HepG2 (cell line): Measurements from ENCODE around the gene CUL9. TPM values are rescaled to one million over a fixed set of nuclear protein-coding genes. Genes with fewer than 3 reads are reported as not detected.

ENCODE experiments used
- CTCF ChIP-seq: sonication (generic); formaldehyde crosslinking; IDR thresholded peaks from 2 replicates; pipeline ENCODE4 v1.5.0; 2020; ENCODE audit warnings: mild to moderate bottlenecking, missing genetic modification reagents, moderate library complexity
- DMAP1 ChIP-seq: IDR thresholded peaks from 2 replicates; pipeline ENCODE4 v1.6.1; 2016
- FOXC1 ChIP-seq: sonication (generic); formaldehyde crosslinking; IDR thresholded peaks from 2 replicates; pipeline ENCODE4 v1.8.0; 2022; ENCODE audit warnings: mild to moderate bottlenecking, missing genetic modification reagents, borderline replicate concordance
- FOXK1 ChIP-seq: sonication (generic); formaldehyde crosslinking; IDR thresholded peaks from 2 replicates; pipeline ENCODE4 v1.4.0; 2020; ENCODE audit warnings: low read depth, missing genetic modification reagents, borderline replicate concordance
- GRHL1 ChIP-seq: sonication (generic); formaldehyde crosslinking; conservative IDR thresholded peaks from 2 replicates; pipeline ENCODE4 v1.8.0; 2022; ENCODE audit warnings: missing genetic modification reagents
- GZF1 ChIP-seq: sonication (generic); formaldehyde crosslinking; IDR thresholded peaks from 2 replicates; pipeline ENCODE4 v1.5.1; 2020; ENCODE audit warnings: mild to moderate bottlenecking, missing genetic modification reagents
- KMT2A ChIP-seq: sonication (generic); formaldehyde crosslinking; IDR thresholded peaks from 2 replicates; pipeline ENCODE4 v1.4.0; 2020; ENCODE audit warnings: missing genetic modification reagents
- MIXL1 ChIP-seq: IDR thresholded peaks from 2 replicates; pipeline ENCODE4 v1.6.1; 2016
- MXD3 ChIP-seq: IDR thresholded peaks from 2 replicates; pipeline ENCODE4 v1.6.1; 2016; ENCODE audit warnings: mild to moderate bottlenecking, missing biosample characterization, missing genetic modification reagents
- NRL ChIP-seq: sonication (generic); formaldehyde crosslinking; IDR thresholded peaks from 2 replicates; pipeline ENCODE4 v1.5.0; 2020; ENCODE audit warnings: missing genetic modification reagents, mild to moderate bottlenecking, moderate library complexity, borderline replicate concordance
- PBX2 ChIP-seq: IDR thresholded peaks from 2 replicates; pipeline ENCODE4 v1.6.1; 2016; ENCODE audit warnings: control low read depth
- PHF5A ChIP-seq: IDR thresholded peaks from one replicate; pipeline ENCODE4 v1.6.1; 2018; ENCODE audit warnings: low read depth, missing genetic modification reagents; ENCODE audit not compliant: unreplicated experiment
- SALL1 ChIP-seq: sonication (generic); formaldehyde crosslinking; IDR thresholded peaks from 2 replicates; pipeline ENCODE4 v1.8.0; 2022; ENCODE audit warnings: mild to moderate bottlenecking, missing genetic modification reagents
- SP4 ChIP-seq: sonication (generic); formaldehyde crosslinking; IDR thresholded peaks from 2 replicates; pipeline ENCODE4 v1.8.1; 2023; ENCODE audit warnings: mild to moderate bottlenecking, missing genetic modification reagents
- SUZ12 ChIP-seq: fragments of 150-350 bp; IDR thresholded peaks from 2 replicates; pipeline ENCODE4 v1.6.1; 2014; ENCODE audit warnings: low read depth, low read length
- THAP7 ChIP-seq: sonication (generic); formaldehyde crosslinking; IDR thresholded peaks from 2 replicates; pipeline ENCODE4 v1.8.1; 2023; ENCODE audit warnings: mild to moderate bottlenecking, missing genetic modification reagents
- YEATS4 ChIP-seq: sonication (generic); formaldehyde crosslinking; IDR thresholded peaks from 2 replicates; pipeline ENCODE4 v1.4.0; 2020; ENCODE audit warnings: missing genetic modification reagents, borderline replicate concordance
- ZFP41 ChIP-seq: sonication (generic); formaldehyde crosslinking; IDR thresholded peaks from 2 replicates; pipeline ENCODE4 v1.4.0; 2020; ENCODE audit warnings: mild to moderate bottlenecking, missing genetic modification reagents, borderline replicate concordance
- ZFYVE20 ChIP-seq: sonication (generic); formaldehyde crosslinking; IDR thresholded peaks from 2 replicates; pipeline ENCODE4 v1.8.0; 2023; ENCODE audit warnings: low read depth, mild to moderate bottlenecking, moderate library complexity, missing genetic modification reagents, borderline replicate concordance
- ZMYM3 ChIP-seq: sonication (generic); formaldehyde crosslinking; IDR thresholded peaks from 2 replicates; pipeline ENCODE4 v1.5.1; 2020; ENCODE audit warnings: mild to moderate bottlenecking, missing genetic modification reagents
- ZNF232 ChIP-seq: sonication (generic); formaldehyde crosslinking; IDR thresholded peaks from 2 replicates; pipeline ENCODE4 v1.4.0; 2020; ENCODE audit warnings: missing genetic modification reagents, borderline replicate concordance
- ZNF235 ChIP-seq: sonication (generic); formaldehyde crosslinking; IDR thresholded peaks from 2 replicates; pipeline ENCODE4 v1.8.1; 2023; ENCODE audit warnings: mild to moderate bottlenecking, missing genetic modification reagents, borderline replicate concordance
- ZNF496 ChIP-seq: sonication (generic); formaldehyde crosslinking; IDR thresholded peaks from 2 replicates; pipeline ENCODE4 v1.8.1; 2023; ENCODE audit warnings: mild to moderate bottlenecking, moderate library complexity, missing genetic modification reagents; ENCODE audit not compliant: insufficient replicate concordance
- polyA plus RNA-seq, 8 experiments: library from polyadenylated mRNA; depleted of rRNA in 3 of 8; stranded (reverse) in 7 of 8; unstranded in 1 of 8; fragments of >200 nt; fragmentation: Illumina TruSeq in 4 of 8; extraction: Trizol in 4 of 8; gene quantifications; 2 replicates each; pipeline versions ENCODE4 v1.2.1 to v1.2.3, GENCODE V29; 2011 to 2016; ENCODE audit warnings: low read depth in 4 of 8, missing spikeins in 1 of 8, mixed read lengths in 1 of 8; ENCODE audit not compliant: insufficient read depth in 1 of 8
- total RNA-seq, 5 experiments: library from RNA; depleted of rRNA; stranded (reverse); fragments of >200 nt; fragmentation: Illumina TruSeq; extraction: Trizol; gene quantifications; 2 replicates each; pipeline ENCODE4 v1.2.3, GENCODE V29; 2016; ENCODE audit warnings: low read depth in 1 of 5
- TF ChIP-seq, protein P1 (sequence below): sonication (generic); formaldehyde crosslinking; IDR thresholded peaks from 2 replicates; pipeline ENCODE4 v1.8.0; 2022; ENCODE audit warnings: mild to moderate bottlenecking, missing genetic modification reagents, moderate library complexity

The CUL9 gene
- total and polyA plus RNA-seq, 2 of the 13 experiments (the other 11 are each of a cell fraction or from before 2014, with no cell fraction given) = 11.4 to 13.7 TPM

DNA sequence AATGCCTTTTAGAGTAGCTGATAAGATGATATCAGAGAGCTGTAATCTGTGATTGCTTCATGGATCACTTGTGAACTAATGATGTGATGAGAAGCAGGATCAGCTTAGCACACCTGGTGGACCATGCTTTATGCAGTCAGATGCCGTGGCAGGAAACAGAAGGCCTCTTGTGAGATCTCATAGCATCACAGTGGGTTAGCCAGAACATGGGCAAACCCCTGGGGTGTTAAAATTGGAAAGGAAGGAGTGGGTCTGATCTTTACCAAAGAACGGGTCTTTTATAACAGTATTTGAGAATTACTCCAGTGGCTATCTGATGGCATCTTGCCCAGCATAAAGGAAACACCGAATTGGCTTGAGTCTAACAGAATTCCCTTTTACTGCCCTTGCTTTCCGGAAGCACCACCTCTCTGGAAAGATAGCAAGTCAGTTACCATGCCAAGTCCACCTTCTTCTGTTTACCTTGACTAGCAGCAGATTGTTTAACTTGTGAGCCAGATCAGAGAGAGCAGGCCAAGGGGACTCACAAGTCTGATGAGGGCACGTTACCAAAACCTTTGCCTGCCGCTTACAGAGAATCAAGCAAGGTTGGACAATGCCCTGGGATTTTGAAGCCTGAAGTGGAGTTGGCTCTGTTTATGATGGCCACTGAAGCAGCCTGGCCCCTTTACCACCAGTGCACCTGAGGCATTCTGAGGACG is 31.8 kb upstream of the CUL9 start (continued):
- TF ChIP-seq, protein P1, sequence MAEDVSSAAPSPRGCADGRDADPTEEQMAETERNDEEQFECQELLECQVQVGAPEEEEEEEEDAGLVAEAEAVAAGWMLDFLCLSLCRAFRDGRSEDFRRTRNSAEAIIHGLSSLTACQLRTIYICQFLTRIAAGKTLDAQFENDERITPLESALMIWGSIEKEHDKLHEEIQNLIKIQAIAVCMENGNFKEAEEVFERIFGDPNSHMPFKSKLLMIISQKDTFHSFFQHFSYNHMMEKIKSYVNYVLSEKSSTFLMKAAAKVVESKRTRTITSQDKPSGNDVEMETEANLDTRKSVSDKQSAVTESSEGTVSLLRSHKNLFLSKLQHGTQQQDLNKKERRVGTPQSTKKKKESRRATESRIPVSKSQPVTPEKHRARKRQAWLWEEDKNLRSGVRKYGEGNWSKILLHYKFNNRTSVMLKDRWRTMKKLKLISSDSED (CRISPR knock-in tag) = no peak
- TF ChIP-seq FOXC1 (CRISPR knock-in tag) (no peak), SP4 (CRISPR knock-in tag) (no peak), MIXL1 (CRISPR knock-in tag) (peak; percentile 61; the same call in 1 of the 2 replicates), ZNF496 (no peak), GRHL1 (CRISPR knock-in tag) (no peak), YEATS4 (CRISPR knock-in tag) (no peak), SALL1 (CRISPR knock-in tag) (peak; percentile 67), CTCF (CRISPR knock-in tag) (no peak), SUZ12 (no peak), PHF5A (CRISPR knock-in tag) (no peak), THAP7 (CRISPR knock-in tag) (no peak), ZFYVE20 (CRISPR knock-in tag) (no peak), ZMYM3 (CRISPR knock-in tag) (peak; percentile 26), ZNF235 (no peak), ZNF232 (CRISPR knock-in tag) (peak; percentile 30; the same call in 1 of the 2 replicates), PBX2 (CRISPR knock-in tag) (no peak), NRL (CRISPR knock-in tag) (no peak), KMT2A (CRISPR knock-in tag) (no peak; the same call in 1 of the 2 replicates), DMAP1 (CRISPR knock-in tag) (peak; percentile 38; the same call in 1 of the 2 replicates), MXD3 (CRISPR knock-in tag) (no peak), FOXK1 (CRISPR knock-in tag) (no peak), GZF1 (CRISPR knock-in tag) (0 out of 2 replicates have a peak, but pooled peaks have one; percentile 24), ZFP41 (CRISPR knock-in tag) (no peak)
